GM21619 (cell line): ENCODE results near the gene PIGBOS1.
"Not testable (repeated sequence)": the region's sequence is repeated elsewhere in the genome, so short reads cannot be mapped to it uniquely, and the experiment has no call there.

Experiments used
- ATAC-seq: cut with Tn5 transposase; IDR thresholded peaks from one replicate; pipeline ENCODE4 v1.9.1; 2021; ENCODE audit not compliant: unreplicated experiment

Gene PIGBOS1, protein sequence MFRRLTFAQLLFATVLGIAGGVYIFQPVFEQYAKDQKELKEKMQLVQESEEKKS

DNA sequence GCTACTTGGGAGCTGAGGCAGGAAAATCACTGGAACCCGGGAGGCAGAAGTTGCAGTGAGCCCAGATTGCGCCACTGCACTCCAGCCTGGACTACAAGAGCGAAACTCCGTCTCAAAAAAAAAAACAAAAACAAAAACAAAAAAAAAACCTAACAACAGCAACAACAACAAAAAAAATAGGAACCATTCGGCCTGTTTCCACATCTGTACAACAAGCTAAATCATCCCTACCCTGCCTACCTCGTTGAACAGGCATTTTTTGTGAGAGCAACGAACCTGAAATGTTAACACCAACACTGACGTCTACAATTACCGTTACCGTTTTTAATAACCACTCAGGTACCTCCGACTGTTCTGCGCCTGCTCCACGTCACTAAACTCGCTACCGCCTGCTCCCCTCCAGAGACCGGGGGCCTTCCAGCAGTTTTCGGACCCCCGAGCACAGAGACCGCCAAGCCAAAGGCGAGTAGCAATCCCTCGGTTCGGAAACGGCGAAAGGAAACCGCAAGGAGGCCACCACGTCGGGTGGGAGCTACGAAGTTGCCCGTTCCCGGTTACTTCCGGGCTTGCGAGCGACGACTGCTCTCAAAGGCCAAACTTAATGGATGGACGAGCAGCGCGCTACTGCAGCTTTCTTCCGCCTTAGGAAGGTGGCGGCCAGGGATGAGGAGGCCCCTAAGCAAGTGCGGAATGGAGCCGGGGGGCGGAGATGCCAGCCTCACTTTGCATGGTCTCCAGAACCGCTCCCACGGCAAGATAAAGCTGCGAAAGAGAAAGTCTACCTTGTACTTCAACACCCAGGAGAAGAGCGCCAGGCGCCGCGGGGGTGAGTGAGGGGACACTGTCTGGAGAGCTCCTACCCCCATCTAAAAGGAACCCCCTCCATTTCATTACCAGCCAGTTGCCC, at the start of gene PIGBOS1, which contains the start of gene PIGB:
Gene PIGBOS1, minus strand, starts transcription at position 536 of the 907 bp plus-strand sequence. CDS start 1,331 bp downstream, outside the sequence.
Gene PIGB, plus strand, starts transcription at position 635 of the 907 bp plus-strand sequence. Its CDS starts 29 bp downstream, at position 664.
- ATAC-seq = peak; percentile 94

DNA sequence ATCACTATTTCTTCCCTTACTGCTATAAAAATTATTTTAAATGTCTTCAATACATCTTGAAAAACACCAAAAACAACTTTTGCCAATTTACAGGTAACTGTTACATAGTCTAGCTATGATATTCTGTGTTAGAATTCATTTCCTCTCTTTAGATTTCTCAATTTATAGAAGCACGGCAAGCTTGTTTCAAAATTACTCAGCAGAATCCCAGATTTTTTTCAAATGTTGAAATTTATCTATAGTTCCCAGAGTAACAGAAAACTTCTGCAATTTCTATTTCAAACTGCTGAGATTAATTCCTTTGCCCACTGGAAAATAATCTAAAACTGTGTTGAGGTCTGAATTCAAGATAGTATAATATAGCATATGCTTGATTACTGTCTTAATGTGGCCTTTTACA, 48.1 kb upstream of the PIGBOS1 start:
- no peak for ATAC-seq

DNA sequence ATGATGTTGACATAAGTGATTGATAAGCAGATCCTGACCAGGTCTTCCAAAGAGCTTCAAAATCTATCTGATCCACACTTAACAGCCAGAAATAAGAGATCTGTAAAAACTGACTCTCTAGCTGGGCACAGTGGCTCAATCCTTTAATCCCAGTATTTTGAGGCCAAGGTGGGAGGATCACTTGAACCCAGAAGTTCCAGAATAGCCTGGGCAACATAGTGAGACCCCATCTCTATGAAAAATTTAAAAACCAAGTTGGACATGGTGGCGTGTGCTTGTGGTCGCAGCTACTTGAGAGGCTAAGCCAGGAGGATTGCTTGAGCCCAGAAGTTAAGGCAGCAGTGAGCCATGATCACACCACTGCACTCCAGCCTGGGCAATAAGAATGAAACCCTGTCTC, 43.7 kb upstream of the PIGBOS1 start:
- no peak for ATAC-seq

DNA sequence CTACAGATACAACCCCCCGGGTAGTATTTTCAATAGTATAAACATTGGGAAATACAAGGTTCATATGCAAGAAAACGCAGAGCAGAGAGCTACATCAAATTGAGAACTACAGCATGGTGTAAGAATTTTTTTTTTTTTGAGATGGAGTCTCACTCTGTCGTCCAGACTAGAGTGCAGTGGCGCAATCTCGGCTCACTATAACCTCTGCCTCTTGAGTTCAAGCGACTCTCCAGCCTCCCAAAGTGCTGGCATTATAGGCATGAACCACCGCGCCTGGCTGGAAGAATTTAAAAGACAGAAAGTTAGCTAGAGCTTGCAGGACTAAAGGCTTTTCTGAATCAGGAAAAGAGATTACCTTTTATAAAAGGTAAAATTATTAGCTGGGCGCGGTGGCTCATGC, 42.1 kb upstream of the PIGBOS1 start:
- ATAC-seq = no peak

DNA sequence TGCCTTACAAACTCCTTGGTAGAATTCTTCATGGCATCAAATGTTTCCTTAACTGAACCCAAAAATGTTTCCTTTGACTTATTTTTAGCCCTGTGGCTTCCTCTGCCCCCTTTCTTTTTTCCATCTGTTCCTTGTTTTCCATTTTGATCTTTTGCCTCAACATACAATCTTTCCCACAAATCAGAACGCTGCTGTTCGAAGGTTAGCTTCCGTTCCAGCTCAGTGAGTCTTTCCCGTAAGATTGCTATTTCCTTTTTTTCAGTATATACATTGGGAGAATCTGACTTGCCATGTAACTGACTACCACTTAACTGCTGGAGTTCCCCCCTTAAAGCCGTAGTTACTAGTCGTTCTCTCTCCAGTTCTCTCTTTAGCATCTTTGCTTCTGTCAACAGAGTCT, 41.3 kb upstream of the PIGBOS1 start:
- ATAC-seq = no peak

- no peak for ATAC-seq
Measured at GRCh38 chr15:55358471-55358870, 39.5 kb upstream of the PIGBOS1 start.

- no peak for ATAC-seq
Measured at GRCh38 chr15:55357774-55358173, 38.9 kb upstream of the PIGBOS1 start.

GRCh38 chr15:55356985-55357585, 38.2 kb upstream of the PIGBOS1 start:
- ATAC-seq = no peak

DNA sequence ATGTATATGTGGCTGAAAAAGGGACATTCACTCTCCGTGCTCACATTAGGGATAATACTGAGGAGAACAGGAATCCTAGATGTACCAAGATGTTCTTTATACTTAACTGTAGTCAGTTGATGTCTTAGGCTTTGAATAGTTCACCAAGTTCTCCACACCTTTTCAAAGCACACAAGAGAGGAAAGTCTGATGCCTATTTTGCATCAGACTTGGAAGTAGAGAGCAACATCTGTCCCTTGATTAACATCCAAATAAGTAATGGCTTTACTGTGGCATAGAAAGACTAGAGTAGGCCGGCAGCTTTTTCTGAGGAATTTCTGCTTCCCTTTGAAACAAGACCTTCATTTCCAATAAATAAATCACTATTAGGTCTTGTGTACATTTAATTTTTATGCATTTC, 34.1 kb upstream of the PIGBOS1 start:
- no peak for ATAC-seq

DNA sequence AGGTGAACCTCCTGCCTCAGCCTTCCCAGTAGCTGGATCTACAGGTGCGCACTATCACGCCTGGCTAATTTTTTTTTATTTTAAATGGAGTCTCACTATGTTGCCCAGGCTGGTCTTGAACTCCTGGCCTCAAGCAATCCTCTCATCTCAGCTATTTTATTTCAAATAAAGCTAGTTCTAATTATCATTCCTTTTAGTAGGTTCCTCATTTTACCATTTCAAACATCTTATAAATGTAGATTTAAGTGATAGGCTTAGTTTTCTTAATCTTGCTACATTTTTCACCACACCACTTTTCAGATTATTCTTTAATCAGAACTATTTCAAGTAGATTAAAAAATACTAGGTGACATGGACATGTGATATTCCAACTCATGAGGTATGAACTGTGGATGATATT, 30.4 kb upstream of the PIGBOS1 start:
- no peak for ATAC-seq

DNA sequence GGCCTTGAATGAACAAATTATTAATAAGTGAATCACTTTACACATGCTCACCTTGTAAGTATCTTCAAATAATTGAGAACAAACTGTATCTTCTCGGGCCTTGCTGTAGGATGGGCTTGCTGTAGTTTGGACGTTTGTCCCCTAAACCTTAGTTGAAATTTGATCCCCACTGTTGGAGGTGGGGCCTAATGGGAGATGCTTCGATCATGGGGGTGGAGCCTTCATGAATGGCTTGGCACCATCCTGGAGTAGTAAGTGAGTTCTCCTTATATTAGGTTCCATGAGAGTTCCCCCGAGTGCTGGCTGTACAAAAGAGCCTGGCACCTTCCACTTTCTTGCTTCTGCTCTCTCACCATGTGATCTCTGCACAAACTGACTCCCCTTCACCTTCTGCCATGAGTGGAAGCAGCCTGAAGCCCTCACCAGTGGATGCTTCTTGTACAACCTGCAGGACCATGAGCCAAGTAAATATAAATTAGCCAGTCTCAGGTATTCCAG, 29.4 kb upstream of the PIGBOS1 start:
- no peak for ATAC-seq

GRCh38 chr15:55344206-55344605, 25.3 kb upstream of the PIGBOS1 start:
- ATAC-seq = no peak

DNA sequence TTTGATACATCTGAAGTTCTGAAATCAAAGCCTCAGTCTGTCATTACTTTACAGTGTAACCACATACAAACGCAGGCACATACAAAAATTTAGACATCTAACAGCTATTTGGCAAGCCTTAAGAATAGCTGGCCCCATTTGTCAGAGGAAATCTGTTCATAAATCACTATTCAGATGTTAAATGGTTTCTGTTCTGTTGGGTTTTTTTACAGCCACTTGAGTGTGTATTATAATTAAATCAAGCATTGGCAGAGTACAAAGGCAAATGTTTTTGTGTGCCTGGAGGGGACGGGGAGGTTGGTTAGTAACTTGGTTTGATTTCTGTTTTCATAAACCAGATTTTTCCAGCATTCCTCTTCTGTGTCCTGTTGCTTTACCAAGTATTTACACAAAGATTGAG, 24.2 kb upstream of the PIGBOS1 start:
- no peak for ATAC-seq

GRCh38 chr15:55337160-55337559, 18.2 kb upstream of the PIGBOS1 start:
- ATAC-seq = no peak

- ATAC-seq = no peak
Measured at GRCh38 chr15:55334997-55335396, 16.1 kb upstream of the PIGBOS1 start.

DNA sequence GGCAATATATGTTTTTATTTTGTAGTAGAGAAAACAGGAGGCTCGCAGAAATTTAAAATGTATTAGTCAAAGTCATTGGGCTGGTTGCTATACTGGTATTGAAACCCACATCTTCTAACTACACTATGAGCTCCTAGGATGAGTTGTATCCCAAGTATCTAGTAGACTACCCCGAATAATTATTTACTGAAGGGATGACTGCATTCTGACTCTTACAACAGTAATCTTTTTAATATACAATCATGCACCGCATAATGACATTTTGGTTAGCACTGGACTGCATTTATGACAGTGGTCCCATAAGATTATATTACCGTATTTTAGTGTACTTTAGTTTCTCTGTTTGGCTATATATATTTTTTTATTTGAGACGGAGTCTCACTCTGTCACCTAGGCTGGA, 15.4 kb upstream of the PIGBOS1 start:
- no peak for ATAC-seq

GRCh38 chr15:55327387-55327786, 8.5 kb upstream of the PIGBOS1 start:
- no peak for ATAC-seq

DNA sequence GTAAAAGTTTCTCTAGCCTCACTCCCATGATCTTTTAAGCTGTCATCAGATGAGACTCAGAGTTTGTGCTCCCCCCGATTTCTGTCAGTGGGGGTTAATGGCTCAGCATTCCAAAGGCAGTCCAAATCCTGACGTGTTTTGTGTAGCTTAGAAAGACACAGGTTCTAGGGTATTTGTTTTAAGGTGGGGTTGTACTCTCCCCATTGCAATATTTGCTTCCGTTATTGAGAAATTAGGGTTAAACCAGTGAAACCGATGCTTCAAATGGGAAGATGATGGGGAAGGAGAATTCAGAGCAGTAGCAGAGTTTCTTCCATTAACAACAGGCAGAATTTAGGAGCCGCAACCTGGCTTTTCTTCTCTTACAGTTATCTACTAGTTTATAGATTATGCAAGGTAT, 3.5 kb upstream of the PIGBOS1 start:
- ATAC-seq = no peak

GRCh38 chr15:55320963-55321362, 2.0 kb upstream of the PIGBOS1 start:
- no peak for ATAC-seq

GRCh38 chr15:55320238-55320550, 1.3 kb upstream of the PIGBOS1 start:
- no peak for ATAC-seq

DNA sequence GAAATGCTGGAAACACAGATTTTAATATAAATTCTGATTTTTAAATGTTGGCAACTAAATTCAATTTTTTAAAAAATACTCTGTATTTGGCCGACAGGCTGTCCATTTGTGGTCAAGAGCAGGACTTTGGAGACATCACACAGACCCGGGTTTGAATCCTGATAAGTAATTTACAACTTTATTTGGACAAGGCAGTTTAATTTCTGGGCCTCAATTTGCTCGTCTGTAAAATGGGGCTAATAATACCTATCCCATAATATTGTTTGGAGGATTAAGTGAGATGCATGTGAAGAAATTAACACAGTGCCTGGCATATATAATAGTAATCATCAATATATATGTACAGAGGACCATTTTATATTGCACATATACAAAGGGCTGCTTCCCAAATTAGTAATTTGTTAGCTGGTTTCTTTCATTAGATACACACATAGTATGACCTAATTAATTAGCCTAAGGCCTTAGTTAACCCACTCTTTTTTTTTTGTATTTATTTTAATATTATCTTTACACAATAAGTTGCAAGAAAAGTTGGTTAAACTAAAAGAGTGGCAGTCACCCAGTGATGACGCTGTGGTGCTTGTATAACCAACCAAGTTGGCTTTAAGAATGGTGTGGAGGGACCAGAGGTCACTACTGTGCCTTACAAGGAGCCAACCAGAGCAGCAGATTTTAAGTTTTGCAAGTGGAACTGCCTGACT, 764 bp upstream of the PIGBOS1 start:
- peak; percentile 34 for ATAC-seq

DNA sequence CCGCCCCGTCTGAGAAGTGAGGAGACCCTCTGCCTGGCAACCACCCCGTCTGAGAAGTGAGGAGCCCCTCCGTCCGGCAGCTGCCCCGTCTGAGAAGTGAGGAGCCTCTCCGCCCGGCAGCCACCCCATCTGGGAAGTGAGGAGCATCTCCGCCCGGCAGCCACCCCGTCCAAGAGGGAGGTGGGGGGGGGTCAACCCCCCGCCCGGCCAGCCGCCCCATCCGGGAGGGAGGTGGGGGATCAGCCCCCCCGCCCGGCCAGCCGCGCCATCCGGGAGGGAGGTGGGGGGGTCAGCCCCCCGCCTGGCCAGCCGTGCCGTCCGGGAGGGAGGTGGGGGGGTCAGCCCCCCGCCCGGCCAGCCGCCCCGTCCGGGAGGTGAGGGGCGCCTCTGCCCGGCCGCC, 16.1 kb downstream of the PIGBOS1 start:
- not testable (repeated sequence) for ATAC-seq
